ENCODE results near the gene ACP5. TPM values are rescaled to one million over a fixed set of nuclear protein-coding genes. Genes with fewer than 3 reads are reported as not detected.
"Not testable (repeated sequence)": the region's sequence is repeated elsewhere in the genome, so short reads cannot be mapped to it uniquely, and the experiment has no call there.

ACP5 gene
- total RNA-seq, 1 donor from 2014 or later = 0.41 TPM

DNA sequence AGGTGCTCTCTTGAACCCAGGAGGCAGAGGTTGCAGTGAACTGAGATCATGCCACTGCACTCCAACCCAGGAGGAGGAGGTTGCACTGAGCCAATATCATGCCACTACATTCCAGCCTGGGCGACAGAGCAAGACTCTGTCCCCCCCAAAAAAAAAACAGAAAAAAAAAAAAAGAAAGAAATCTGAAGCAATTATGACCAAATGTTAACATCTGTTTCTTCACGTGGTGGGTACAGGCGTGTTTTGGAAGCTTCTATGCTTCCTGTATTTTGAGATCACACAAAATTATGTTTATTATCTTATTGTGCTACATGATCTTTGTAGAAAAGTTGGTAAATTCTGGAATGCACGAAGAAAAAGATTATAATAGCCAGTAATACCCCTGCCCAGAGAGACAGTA, 2.7 kb upstream of the ACP5 start:
- no peak for DNase-seq (ENCODE audit: low spot score in 2 of 2)
- FAIRE-seq = no peak

GRCh38 chr19:11578258-11579142, 1.1 kb upstream of the ACP5 start:
- no peak for DNase-seq (ENCODE audit: low spot score in 2 of 2)
- no peak for FAIRE-seq

GRCh38 chr19:11576227-11576626, 1.2 kb downstream of the ACP5 start:
- no peak for FAIRE-seq
- DNase-seq (ENCODE audit: low spot score in 2 of 2) = no peak

GRCh38 chr19:11574689-11575088, 2.8 kb downstream of the ACP5 start:
- DNase-seq (ENCODE audit: low spot score in 2 of 2) = no peak
- FAIRE-seq = no peak

- FAIRE-seq; DNase-seq (ENCODE audit: low spot score in 2 of 2): not testable (repeated sequence)
Measured at GRCh38 chr19:11573763-11574162, 3.7 kb downstream of the ACP5 start.

DNA sequence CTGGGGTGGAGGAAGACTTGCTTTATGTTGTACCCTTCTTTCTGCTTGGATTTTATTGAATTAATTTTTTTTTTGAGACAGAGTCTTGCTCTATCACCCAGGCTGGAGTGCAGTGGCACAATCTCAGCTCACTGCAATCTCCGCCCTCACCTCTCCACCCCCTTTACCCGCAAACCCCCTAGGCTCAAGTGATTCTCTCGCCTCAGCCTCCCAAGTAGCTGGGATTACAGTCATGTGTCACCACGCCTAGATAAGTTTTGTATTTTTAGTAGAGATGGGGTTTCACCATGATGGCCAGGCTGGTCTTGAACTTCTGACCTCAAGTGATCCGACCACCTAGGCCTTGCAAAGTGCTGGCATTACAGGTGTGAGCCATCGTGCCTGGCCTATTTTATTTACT, 4.1 kb downstream of the ACP5 start:
- not testable (repeated sequence) for DNase-seq (ENCODE audit: low spot score in 2 of 2); FAIRE-seq

DNA sequence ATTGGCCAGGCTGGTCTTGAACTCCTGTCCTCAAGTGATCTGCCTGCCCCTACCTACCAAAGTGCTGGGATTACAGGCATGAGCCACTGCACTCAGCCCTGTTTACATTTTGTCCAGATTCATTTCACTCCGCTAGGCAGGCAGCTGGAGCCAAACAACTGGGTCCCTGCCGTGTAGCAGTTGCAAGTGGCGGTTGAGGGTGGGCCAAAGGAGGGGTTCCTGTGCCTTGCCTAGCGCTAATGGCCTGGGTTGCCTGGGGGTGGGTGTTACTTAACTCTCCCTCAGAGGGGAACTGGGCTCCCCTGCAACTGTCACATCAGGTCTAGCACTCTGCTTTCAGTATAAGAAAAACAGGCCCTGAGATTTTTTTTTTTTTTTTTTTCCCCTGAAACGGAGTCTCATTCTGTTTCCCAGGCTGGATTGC, 7.4 kb downstream of the ACP5 start:
- DNase-seq (ENCODE audit: low spot score in 2 of 2) = no peak

DNA sequence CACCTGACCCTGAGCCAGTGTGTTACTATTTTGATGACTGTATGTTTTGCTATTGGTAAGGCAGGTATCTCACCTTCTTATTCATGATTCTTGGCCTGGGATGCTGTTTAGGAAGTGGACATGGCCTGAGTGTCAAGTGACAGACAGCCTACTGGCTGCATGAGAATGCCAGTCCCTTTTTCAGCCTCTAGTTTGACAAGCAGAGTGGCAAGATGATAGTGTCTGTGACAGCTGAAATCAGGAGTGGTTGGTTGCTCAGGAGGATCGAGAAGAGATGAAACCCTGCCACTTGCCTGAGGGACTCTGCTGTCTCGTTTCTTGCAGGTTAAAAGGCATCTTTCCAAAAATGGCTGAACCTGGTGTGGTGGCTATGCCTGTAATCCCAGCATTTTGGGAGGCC, 11.3 kb downstream of the ACP5 start:
- FAIRE-seq (no peak), DNase-seq (ENCODE audit: low spot score in 2 of 2) (no peak)

More for the DNA sequence above, 7.4 kb downstream of the ACP5 start:
- no peak for FAIRE-seq

- DNase-seq (ENCODE audit: low spot score in 2 of 2); FAIRE-seq: not testable (repeated sequence)
Measured at GRCh38 chr19:11565649-11565980, 11.8 kb downstream of the ACP5 start.

DNA sequence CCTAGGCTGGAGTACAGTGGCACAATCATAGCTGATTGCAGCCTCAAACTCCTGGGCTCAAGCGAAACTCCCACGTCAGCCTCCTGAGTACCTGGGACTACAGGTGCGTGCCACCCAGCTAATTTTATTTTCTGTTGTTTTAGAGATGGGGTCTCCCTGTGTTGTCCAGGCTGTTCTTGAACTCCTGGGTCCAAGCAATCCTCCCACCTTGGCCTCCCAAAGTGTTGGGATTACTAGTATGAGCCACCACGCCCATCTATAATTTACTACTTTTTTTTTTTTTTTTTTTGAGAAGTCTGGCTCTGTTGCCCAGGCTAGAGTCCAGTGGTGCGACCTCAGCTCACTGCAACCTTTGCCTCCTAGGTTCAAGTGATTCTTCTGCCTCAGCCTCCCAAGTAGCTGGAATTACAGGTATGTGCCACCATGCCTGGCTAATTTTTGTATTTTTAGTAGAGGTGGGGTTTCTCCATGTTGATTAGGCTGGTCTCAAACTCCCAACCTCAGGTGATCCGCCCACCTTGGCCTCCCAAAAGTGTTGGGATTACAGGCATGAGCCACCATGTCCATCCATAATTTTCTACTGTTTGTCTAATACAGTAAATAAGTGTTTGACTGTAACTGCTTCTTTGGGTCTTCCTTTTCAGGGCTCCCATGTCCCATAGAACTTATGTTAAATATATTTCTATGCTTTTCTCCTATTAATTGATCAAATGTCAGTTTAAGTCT, 13.2 kb downstream of the ACP5 start:
- FAIRE-seq; DNase-seq (ENCODE audit: low spot score in 2 of 2): not testable (repeated sequence)

GRCh38 chr19:11563532-11563931, 13.9 kb downstream of the ACP5 start:
- FAIRE-seq (no peak), DNase-seq (ENCODE audit: low spot score in 2 of 2) (no peak)

GRCh38 chr19:11560404-11561051, 16.9 kb downstream of the ACP5 start:
- DNase-seq (ENCODE audit: low spot score in 2 of 2) (peak in 1 of 2 donors; percentile 52), FAIRE-seq (no peak)

DNA sequence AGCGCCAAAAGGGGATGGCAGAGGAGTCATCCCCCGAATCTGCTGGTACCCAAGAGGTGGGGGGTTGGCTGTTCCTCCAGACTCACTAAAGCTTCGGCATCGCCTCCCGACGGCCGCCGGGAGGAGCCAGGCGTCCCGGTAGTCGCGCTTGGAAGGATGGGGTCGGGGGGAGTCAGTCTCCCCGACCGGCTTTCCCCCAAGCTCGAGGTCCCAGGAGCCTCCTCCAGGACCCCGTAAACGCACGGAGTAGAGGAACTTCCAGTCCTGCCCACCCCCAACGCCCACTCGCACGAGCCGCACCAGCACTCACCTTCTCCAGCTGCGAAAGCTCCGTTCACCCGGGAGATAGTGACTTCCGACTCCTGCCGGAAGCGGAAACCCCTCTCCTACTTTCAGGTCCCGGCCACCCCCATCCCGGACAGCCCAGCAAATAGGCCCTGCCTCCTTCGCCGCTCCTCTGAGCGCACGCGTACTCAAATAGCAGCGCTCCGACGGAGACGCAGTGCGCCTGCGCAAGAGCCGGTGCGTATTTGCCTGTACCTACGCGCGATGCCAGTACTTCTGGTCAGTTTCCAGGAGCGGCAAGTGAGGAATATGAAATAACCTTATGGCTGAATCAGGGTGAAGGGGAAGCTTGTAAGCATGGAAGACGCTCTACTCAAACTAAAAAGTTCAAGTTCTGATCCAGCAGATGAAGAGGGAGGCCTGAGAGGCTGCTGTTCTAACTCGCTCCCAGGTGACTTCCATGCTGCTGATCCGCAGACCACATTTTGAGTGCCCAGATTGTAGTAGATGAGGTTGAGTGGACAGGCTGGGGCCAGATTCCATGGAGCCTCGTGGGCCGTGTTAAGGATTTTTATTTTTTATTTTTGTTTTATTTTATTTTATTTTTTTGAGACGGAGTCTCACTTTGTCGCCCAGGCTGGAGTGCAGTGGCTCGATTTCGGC, 18.3 kb downstream of the ACP5 start, which contains the start of gene ELOF1:
Gene ELOF1, minus strand, starts transcription at position 350 of the 948 bp plus-strand sequence. CDS start 4,883 bp downstream, outside the sequence.
- FAIRE-seq (no peak), DNase-seq (ENCODE audit: low spot score in 2 of 2) (peak; percentile 93 to 99)

DNA sequence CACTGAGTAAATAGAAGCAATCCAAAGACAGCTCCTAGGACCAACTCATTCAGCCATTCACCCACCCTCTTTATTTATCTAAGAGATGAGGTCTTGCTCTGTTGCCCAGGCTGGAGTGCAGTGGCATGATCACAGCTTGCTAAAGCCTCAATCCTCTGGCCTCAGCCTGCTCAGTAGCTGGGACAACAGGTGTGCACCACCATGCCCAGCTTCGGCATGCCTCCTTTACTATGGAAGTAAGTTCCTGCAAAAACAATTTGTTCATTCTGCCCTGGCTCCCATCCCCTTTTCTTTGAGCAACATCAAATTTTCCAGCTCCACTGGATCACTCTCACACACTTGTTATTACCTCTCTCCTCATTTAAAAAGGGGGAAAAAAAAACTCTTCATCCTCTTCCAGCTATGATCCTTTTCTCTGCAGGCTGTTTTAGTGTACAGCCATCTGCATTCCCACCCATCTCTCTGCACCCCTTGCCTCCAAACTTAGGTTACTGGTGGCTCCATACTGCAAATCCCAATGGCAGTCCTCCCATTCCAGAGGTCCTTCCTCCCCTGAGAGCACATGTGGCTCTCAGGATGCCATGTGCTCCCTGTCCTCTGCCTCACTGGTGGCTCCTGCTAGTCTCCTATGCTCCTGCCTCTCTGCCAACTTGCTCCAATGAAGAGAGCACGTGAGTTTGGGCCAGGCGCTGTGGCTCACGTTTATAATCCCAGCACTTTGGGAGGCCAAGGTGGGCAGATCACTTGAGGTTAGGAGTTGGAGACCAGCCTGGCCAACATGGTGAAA, 20.6 kb downstream of the ACP5 start:
- FAIRE-seq = no peak
- DNase-seq (ENCODE audit: low spot score in 2 of 2) = peak in 1 of 2 donors; percentile 5

DNA sequence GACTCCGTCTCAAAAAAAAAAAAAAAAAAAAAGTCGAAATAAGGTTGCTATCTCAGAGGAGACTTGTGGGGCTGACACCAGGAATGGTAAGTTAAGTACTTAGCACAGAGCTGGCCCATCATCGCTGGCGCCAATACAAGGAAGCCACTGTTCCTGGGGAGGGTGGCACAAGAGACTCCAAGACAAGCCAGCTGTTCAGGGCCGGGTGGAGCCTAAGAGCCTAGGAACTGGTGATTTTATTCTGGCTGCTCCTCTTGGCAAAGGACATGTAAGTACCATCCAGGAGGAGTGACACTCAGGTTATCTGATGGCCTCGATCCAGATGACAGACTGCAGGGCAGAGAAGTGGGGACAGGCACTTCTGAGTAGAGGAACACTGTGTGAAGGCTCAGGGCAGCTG, 22.2 kb downstream of the ACP5 start:
- DNase-seq (ENCODE audit: low spot score in 2 of 2) (no peak), FAIRE-seq (no peak)

- DNase-seq (ENCODE audit: low spot score in 2 of 2) (no peak), FAIRE-seq (no peak)
Measured at GRCh38 chr19:11554160-11554559, 23.3 kb downstream of the ACP5 start.

DNA sequence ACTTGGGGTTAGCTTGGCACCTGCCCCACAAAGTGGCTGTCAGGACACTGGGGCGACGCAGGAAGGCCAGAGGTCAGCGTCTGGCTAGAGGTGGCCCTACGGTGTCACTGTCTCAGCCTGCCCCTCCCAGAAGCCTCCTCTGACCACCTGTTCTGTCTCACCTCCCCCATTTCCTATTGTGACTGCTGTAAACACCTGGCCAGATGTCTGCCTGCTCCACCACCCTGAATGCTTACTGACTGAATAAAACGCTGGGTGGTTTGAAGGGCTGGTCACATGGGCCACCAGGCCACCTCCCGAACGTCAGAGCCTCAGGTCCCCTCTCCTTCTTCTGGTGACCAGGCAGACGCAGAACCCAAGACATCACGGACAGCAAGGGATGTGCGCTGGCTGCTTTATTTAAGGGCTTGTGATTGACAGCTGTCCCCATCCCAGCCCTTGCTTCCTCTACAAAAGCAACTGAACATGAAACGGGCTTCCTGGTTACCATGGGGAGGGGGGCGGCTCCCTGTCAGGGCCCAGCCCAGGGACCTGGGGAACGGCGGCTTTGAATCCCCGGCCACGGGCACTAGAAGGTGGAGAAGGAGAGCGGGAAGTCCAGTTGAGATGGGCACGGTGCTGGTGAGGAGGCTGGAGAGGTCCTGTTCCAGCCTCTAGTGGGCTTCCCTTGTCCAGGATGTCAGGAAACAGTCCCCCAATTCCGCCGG, 24.6 kb downstream of the ACP5 start:
- no peak for DNase-seq (ENCODE audit: low spot score in 2 of 2)
- FAIRE-seq = no peak

DNA sequence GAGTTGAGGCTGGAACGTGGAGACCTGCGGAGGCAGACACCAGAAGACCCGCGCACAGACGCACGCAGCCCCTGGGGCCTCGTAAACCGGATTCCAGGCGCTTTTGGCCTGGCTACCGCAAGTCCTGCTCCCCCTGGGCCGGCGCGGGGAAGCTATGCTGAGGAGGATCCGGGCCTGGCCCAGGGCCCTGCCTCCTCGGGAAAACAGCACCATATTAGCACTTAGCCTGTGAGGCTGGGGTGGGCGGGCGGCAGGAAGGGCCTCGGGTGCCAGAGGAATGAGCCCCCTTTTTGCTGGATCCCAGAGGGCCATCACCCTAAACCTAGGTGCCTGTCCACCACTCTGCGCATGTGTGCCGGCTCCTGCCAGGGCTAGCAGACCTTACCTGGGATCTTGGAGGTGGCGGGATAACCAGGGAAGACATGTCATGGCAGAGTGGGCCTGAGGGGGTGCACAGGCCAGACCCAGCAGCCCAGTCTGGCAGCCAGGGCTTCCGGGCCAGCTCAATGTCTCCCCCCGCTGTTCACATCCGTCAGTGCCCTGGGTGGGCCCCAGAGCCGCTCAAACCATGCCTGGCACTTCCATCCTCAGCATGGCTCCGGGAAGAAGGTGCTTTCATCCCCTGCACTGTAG, 25.7 kb downstream of the ACP5 start:
- FAIRE-seq (no peak), DNase-seq (ENCODE audit: low spot score in 2 of 2) (peak in 1 of 2 donors; percentile 18)
